Sigmoid colon (tissue), 7 donors: ENCODE measurements around the gene SIAE. TPM values are rescaled to one million over a fixed set of nuclear protein-coding genes. Genes with fewer than 3 reads are reported as not detected.
A peak's percentile ranks its signal among the peaks of the same experiment; 100 is the strongest.

ENCODE experiments used
- DNase-seq: peaks from one replicate; pipeline ENCODE4 v3.0.0-alpha.2; 2019
- H3K27ac ChIP-seq, 4 donors: fragments of 200-600 bp; sonication (generic); one replicate each; pipeline ENCODE4 v1.5.1; 2016 to 2019; ENCODE audit warnings: mild to moderate bottlenecking in 1 of 4
- H3K27me3 ChIP-seq, 3 donors: fragments of 200-600 bp; sonication (generic); one replicate each; pipeline ENCODE4 v1.5.1; 2019; ENCODE audit warnings: mild to moderate bottlenecking in 1 of 3
- H3K36me3 ChIP-seq, 4 donors: fragments of 200-600 bp; sonication (generic); one replicate each; pipeline ENCODE4 v1.5.1; 2016 to 2019
- H3K4me1 ChIP-seq, 4 donors: fragments of 200-600 bp; sonication (generic); one replicate each; pipeline ENCODE4 v1.5.1; 2017 to 2019
- H3K4me3 ChIP-seq, 4 donors: fragments of 200-600 bp; sonication (generic); one replicate each; pipeline ENCODE4 v1.5.1; 2017 to 2019; ENCODE audit warnings: mild to moderate bottlenecking in 2 of 4, moderate library complexity in 1 of 4
- H3K9me3 ChIP-seq, 4 donors: fragments of 200-600 bp in 3 of 4; sonication (generic) in 3 of 4; one replicate each; pipeline versions ENCODE4 v1.5.1 to v1.6.1; 2013 to 2019
- EP300 ChIP-seq, 4 donors: sonication (generic); formaldehyde crosslinking; IDR thresholded peaks; one replicate each; pipeline ENCODE4 v1.6.1; 2017; ENCODE audit warnings: antibody characterized with exemption in 4 of 4
- POLR2A ChIP-seq, 2 donors: fragments of 450-650 bp; IDR thresholded peaks; one replicate each; pipeline ENCODE4 v1.6.1; 2016; ENCODE audit warnings: antibody characterized with exemption in 2 of 2, mild to moderate bottlenecking in 2 of 2, moderate library complexity in 2 of 2
- POLR2AphosphoS5 ChIP-seq, 4 donors: sonication (generic); formaldehyde crosslinking; IDR thresholded peaks; one replicate each; pipeline ENCODE4 v1.6.1; 2017; ENCODE audit warnings: antibody characterized with exemption in 4 of 4
- WGBS, 2 donors: extraction: QIAGEN DNeasy Blood & Tissue Kit; methylation state at CpG; one replicate each; pipeline ENCODE4 v1.1.7; 2013; 5-methylcytosine and 5-hydroxymethylcytosine counted together
- intact Hi-C: fragments of 100-400 bp; cut with DNase I; formaldehyde crosslinking; loops from one replicate; pipeline ENCODE4 v1.15.1; 2023
- polyA plus RNA-seq, 3 donors: library from polyadenylated mRNA; stranded (reverse); fragments of 200-250 nt; gene quantifications; one replicate each; pipeline ENCODE4 v1.2.3, GENCODE V29; 2013
- small RNA-seq, 3 donors: library from RNA; depleted of rRNA; stranded (forward); fragments of <200 nt; gene quantifications; one replicate each; pipeline ENCODE3, GENCODE V24; 2016
- total RNA-seq, 4 donors: library from RNA; depleted of rRNA; stranded (reverse); fragments of >200 nt; gene quantifications; one replicate each; pipeline ENCODE4 v1.1.0, GENCODE V29; 2016
- TF ChIP-seq, protein P1 (sequence below), 4 experiments: fragments of 450-650 bp in 3 of 4; fragments of 200-600 bp in 1 of 4; IDR thresholded peaks; one replicate each; pipeline ENCODE4 v1.5.1; 2016 to 2019; ENCODE audit warnings: antibody characterized with exemption in 4 of 4, mild to moderate bottlenecking in 3 of 4, moderate library complexity in 2 of 4
- donor health status: healthy with polysubstance abuse.
- donor health status: Bipolar disorder and iron deficiency.
- donor health status: healthy.

The SIAE gene
- total and polyA plus RNA-seq, 7 donors: 2.5 to 62.2 (median 7.2) TPM

DNA sequence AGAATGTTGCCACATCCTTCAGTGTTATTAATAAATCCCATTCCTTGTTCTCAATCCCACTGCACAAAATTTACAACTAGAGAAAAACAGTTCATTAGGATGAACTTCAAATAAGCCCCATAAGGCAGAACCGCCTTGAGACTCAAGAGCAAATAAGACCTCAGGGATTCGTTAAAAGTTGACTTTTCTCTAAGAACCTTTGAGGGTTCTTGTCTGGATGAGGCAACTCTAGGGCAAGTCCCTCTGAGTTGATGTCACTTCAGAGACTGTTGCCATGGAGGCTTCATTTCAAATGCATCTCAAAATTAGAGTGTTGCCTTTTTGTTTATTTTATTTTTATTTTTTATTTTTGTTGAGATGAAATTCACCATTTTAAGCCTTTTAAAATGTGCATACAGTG, 82.1 kb downstream of the SIAE start:
- H3K36me3 ChIP-seq: no peaks in the 10 kb centered on the region
- intact Hi-C loops: no loop called here
- WGBS, 2 donors: 65 to 82% methylated on average over 2 of the region's 2 CpGs
- DNase-seq: no peak
- no peaks in the 10 kb centered on the region for H3K27me3 ChIP-seq
- H3K27ac ChIP-seq: no peak overlapping the region
- TF ChIP-seq POLR2AphosphoS5 (IDR thresholded peaks at IDR 0.05) (no peak), POLR2A (IDR thresholded peaks at IDR 0.05) (no peak), EP300 (IDR thresholded peaks at IDR 0.05) (no peak)
- TF ChIP-seq, protein P1, sequence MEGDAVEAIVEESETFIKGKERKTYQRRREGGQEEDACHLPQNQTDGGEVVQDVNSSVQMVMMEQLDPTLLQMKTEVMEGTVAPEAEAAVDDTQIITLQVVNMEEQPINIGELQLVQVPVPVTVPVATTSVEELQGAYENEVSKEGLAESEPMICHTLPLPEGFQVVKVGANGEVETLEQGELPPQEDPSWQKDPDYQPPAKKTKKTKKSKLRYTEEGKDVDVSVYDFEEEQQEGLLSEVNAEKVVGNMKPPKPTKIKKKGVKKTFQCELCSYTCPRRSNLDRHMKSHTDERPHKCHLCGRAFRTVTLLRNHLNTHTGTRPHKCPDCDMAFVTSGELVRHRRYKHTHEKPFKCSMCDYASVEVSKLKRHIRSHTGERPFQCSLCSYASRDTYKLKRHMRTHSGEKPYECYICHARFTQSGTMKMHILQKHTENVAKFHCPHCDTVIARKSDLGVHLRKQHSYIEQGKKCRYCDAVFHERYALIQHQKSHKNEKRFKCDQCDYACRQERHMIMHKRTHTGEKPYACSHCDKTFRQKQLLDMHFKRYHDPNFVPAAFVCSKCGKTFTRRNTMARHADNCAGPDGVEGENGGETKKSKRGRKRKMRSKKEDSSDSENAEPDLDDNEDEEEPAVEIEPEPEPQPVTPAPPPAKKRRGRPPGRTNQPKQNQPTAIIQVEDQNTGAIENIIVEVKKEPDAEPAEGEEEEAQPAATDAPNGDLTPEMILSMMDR (IDR thresholded peaks at IDR 0.05): no peak
- H3K4me3 ChIP-seq: no peak overlapping the region
- H3K9me3 ChIP-seq: no peaks in the 10 kb centered on the region
- no peaks in the 10 kb centered on the region for H3K4me1 ChIP-seq

DNA sequence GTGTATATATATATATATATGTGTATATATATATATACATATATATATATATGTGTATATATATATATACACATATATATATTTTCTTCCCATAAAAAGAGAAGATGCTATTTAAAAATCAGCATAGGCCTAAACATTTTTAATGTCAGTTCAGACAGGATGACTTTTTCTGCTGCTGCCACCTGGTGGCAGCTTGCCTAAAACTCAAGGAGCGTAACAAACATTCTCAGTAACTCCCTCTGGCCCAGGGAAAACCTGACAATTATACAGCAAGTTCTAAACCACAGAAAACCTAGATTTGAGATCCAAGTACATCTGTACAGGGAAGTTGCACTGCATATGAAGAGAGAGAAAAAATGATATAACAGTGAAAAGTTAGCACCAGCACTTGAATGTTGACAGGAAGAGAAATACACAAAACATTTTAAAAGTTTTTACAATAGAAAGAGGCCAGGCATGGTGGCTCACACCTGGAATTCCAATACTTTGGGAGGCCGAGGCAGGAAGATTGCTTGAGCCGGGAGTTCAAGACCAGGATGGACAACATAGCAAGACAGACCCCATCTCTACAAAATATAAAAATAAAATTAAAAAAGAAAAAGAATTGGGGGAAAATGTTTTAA, 87.2 kb downstream of the SIAE start:
- no peaks in the 10 kb centered on the region for H3K27me3 ChIP-seq
- no peaks in the 10 kb centered on the region for H3K9me3 ChIP-seq
- TF ChIP-seq POLR2A (IDR thresholded peaks at IDR 0.05): no peak
- TF ChIP-seq, protein P1 (IDR thresholded peaks at IDR 0.05): peak in 3 of 4 experiments; percentile 17 to 45 (median 32)
- no peak overlapping the region for H3K27ac ChIP-seq
- no peaks in the 10 kb centered on the region for H3K36me3 ChIP-seq
- H3K4me1 ChIP-seq: no peaks in the 10 kb centered on the region
- no peak overlapping the region for H3K4me3 ChIP-seq
- no peak for DNase-seq
- WGBS, 2 donors: 39 to 47% methylated on average over 3 of the region's 3 CpGs
- intact Hi-C loops: loop anchor here (5.0 kb wide), 2 partner anchors 169 to 514 kb away; no protein-coding TSS in a partner anchor

DNA sequence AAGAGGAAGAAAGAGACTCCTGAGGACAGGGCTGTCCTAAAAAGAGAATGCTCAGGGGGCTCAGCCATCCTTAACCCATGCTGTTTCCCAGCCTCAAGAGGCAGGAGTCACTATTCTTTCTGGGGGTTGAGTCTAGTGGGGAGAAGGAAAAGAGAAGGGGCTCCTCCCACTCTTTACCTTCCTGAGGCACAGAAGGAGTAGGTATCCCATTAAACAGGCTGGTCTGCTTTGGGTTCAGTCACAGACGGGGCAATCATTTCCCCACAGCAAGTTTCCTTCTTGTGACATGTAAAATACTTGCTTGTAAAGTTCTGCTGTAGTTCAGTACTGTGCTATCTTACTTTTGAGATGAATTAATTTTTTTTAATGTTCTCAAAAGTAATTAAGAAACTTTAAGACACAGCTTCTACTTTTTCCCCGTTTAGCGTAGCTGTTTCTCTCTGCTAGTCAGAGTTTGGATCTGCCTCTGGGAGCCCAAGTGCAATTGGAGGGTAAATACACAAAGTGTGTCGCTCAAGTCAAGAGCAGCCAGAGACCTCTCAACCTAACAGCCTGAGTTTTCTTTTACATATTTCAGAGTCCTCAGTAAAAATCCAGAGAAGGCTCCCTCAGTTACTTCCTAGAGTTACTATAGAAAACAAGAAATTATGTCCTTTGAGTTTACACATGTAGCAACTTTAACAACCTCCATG, 88.7 kb downstream of the SIAE start:
- no peak for DNase-seq
- Histone ChIP-seq H3K9me3 (no peaks in the 10 kb centered on the region), H3K4me1 (no peaks in the 10 kb centered on the region), H3K27ac (no peak overlapping the region), H3K36me3 (no peaks in the 10 kb centered on the region), H3K4me3 (no peak overlapping the region), H3K27me3 (no peaks in the 10 kb centered on the region)
- WGBS, 2 donors: 24 to 66% methylated on average over 4 of the region's 4 CpGs
- intact Hi-C loops: loop anchor here (5.0 kb wide), 2 partner anchors 168 to 513 kb away; no protein-coding TSS in a partner anchor
- TF ChIP-seq POLR2AphosphoS5 (IDR thresholded peaks at IDR 0.05) (no peak), EP300 (IDR thresholded peaks at IDR 0.05) (no peak), POLR2A (IDR thresholded peaks at IDR 0.05) (no peak)
- TF ChIP-seq, protein P1 (IDR thresholded peaks at IDR 0.05): no peak

DNA sequence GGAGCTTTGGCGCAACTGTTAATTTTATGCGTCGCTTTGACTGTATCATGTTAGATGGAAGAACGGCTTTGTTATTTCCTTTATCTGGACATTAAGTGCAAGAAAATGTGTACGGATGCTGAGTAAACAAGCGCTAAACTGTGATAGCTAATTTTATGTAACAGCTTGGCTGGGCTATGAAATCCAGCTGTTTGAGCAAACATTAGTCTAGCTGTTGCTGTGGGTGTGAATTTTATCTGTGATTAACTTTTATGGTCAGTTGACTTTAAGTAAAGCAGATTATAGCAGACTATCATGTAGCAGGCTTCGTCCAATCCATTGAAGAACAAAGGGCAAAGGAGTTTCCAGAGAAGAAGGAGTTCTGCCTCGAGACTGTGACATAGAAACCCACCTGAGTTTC, 89.8 kb downstream of the SIAE start:
- Histone ChIP-seq H3K36me3 (no peaks in the 10 kb centered on the region), H3K27me3 (no peaks in the 10 kb centered on the region), H3K27ac (no peak overlapping the region), H3K4me3 (no peak overlapping the region), H3K9me3 (no peaks in the 10 kb centered on the region), H3K4me1 (no peaks in the 10 kb centered on the region)
- intact Hi-C loops: no loop called here
- WGBS, 2 donors: 15 to 54% methylated on average over 8 of the region's 8 CpGs
- TF ChIP-seq, protein P1 (IDR thresholded peaks at IDR 0.05): no peak
- no peak for TF ChIP-seq POLR2A (IDR thresholded peaks at IDR 0.05)
- TF ChIP-seq POLR2AphosphoS5 (IDR thresholded peaks at IDR 0.05): no peak
- TF ChIP-seq EP300 (IDR thresholded peaks at IDR 0.05): no peak
- no peak for DNase-seq

Small RNA genes within 50 kb of the gene (small RNA-seq; reads per million reads assigned to genes)
- 0 reads per million in 3 donors for gene RNA5SP352

Other genes starting within 250 kb of the SIAE start
- not detected for gene OR8B4, start 248.9 kb downstream of the SIAE start, total RNA-seq
- not detected for gene OR8B4, start 248.9 kb downstream of the SIAE start, polyA plus RNA-seq
- gene OR8B8, start 228.0 kb downstream of the SIAE start, total RNA-seq: not detected
- not detected for gene OR8B8, start 228.0 kb downstream of the SIAE start, polyA plus RNA-seq
- gene OR8B12, start 130.1 kb downstream of the SIAE start, total RNA-seq: not detected
- not detected for gene OR8B12, start 130.1 kb downstream of the SIAE start, polyA plus RNA-seq
- not detected for gene OR8A1, start 103.7 kb downstream of the SIAE start, total RNA-seq
- gene OR8A1, start 103.7 kb downstream of the SIAE start, polyA plus RNA-seq: not detected
- gene PANX3, start 62.3 kb downstream of the SIAE start, total RNA-seq: not detected
- gene PANX3, start 62.3 kb downstream of the SIAE start, polyA plus RNA-seq: not detected
- gene TBRG1, start 50.9 kb downstream of the SIAE start, total RNA-seq: 10 to 100 TPM; 26.0 to 41.0 (median 30.3) TPM
- 10 to 100 TPM; 14.4 to 24.4 (median 22.7) TPM for gene TBRG1, start 50.9 kb downstream of the SIAE start, polyA plus RNA-seq
- 1 to 10 TPM; 2.3 to 7.1 (median 5.2) TPM for gene SPA17, start 165 bp upstream of the SIAE start, total RNA-seq
- 10 to 100 TPM; 12.6 to 23.8 (median 15.6) TPM for gene SPA17, start 165 bp upstream of the SIAE start, polyA plus RNA-seq
- 1 to 10 TPM in 2 of 4 donors, under 1 TPM in 1, not detected in 1; 0.95 to 1.3 (median 1.1) TPM for gene NRGN, start 66.2 kb upstream of the SIAE start, total RNA-seq
- 1 to 10 TPM in 2 of 3 donors, not detected in 1; 1.8 to 7.4 TPM for gene NRGN, start 66.2 kb upstream of the SIAE start, polyA plus RNA-seq
- 1 to 10 TPM in 1 of 4 donors, under 1 TPM in 2, not detected in 1; 0.36 to 3.0 (median 0.49) TPM for gene VSIG2, start 78.5 kb upstream of the SIAE start, total RNA-seq
- 10 to 100 TPM; 54.6 to 79.3 (median 66.9) TPM for gene VSIG2, start 78.5 kb upstream of the SIAE start, polyA plus RNA-seq
- 1 to 10 TPM; 4.6 to 9.7 (median 7.6) TPM for gene ESAM, start 88.6 kb upstream of the SIAE start, total RNA-seq
- 10 to 100 TPM in 1 of 3 donors, 1 to 10 TPM in 2; 2.3 to 14.9 (median 3.6) TPM for gene ESAM, start 88.6 kb upstream of the SIAE start, polyA plus RNA-seq
- 10 to 100 TPM in 3 of 4 donors, 1 to 10 TPM in 1; 8.6 to 23.8 (median 16.0) TPM for gene MSANTD2, start 126.7 kb upstream of the SIAE start, total RNA-seq
- 1 to 10 TPM; 1.6 to 5.2 (median 1.8) TPM for gene MSANTD2, start 126.7 kb upstream of the SIAE start, polyA plus RNA-seq
- 10 to 100 TPM in 2 of 4 donors, 1 to 10 TPM in 2; 9.1 to 37.7 (median 10.1) TPM for gene ROBO3, start 191.7 kb upstream of the SIAE start, total RNA-seq
- gene ROBO3, start 191.7 kb upstream of the SIAE start, polyA plus RNA-seq: 1 to 10 TPM; 1.6 to 7.8 (median 2.4) TPM
- gene ROBO4, start 224.1 kb upstream of the SIAE start, total RNA-seq: 10 to 100 TPM in 2 of 4 donors, 1 to 10 TPM in 2; 8.1 to 13.8 (median 11.0) TPM
- gene ROBO4, start 224.1 kb upstream of the SIAE start, polyA plus RNA-seq: 1 to 10 TPM in 2 of 3 donors, under 1 TPM in 1; 0.46 to 6.2 (median 1.2) TPM
- gene HEPN1, start 245.5 kb upstream of the SIAE start, total RNA-seq: not detected
- gene HEPN1, start 245.5 kb upstream of the SIAE start, polyA plus RNA-seq: under 1 TPM in 1 of 3 donors, not detected in 2; 0.04 TPM